Measurements from ENCODE around the gene ADO.

DNA sequence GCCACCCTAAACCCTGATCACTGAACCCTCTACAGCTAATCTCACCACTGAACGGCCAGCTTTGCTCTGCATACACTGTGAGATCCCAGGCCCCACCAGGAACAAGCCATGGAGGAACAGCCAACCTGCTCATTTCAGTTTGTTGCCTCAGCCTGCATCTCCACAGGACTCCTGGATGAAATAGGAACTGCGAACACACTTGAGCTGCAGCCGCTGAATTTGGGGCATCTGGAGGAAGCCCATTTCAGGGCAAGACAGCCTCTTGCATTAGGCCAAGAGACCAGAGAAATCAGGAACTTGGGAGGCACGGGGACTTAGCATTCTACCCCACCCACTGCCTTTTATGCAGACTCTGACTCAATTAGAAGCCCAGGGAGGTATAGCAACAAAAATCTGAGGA, 26.2 kb downstream of the ADO start:
- TF ChIP-seq CTCF (IDR thresholded peaks at IDR 0.05; ENCODE audit: insufficient read depth, low read length, poor library complexity, severe bottlenecking) = no peak
- TF ChIP-seq EZH2phosphoT487 (conservative IDR thresholded peaks at IDR 0.05; ENCODE audit: low read length) = no peak
